GM18498 (cell line): ENCODE data around the gene DMD.
"Not testable (repeated sequence)": the region's sequence is repeated elsewhere in the genome, so short reads cannot be mapped to it uniquely, and the experiment has no call there.

Experiments used
- ATAC-seq: cut with Tn5 transposase; IDR thresholded peaks from one replicate; pipeline ENCODE4 v1.9.1; 2021; ENCODE audit warnings: mild to moderate bottlenecking, moderate library complexity; ENCODE audit not compliant: unreplicated experiment

The DMD gene

GRCh38 chrX:33211356-33212260 lies at the start of gene DMD:
Gene DMD, minus strand, starts transcription at chrX:33211549. Its CDS starts 237 bp downstream, at chrX:33211312.
- no peak for ATAC-seq

- no peak for ATAC-seq
Observed at GRCh38 chrX:33252306-33252825, 41.0 kb upstream of the DMD start.

GRCh38 chrX:33218819-33219218 lies 7.5 kb upstream of the DMD start:
- ATAC-seq, result no peak

DNA sequence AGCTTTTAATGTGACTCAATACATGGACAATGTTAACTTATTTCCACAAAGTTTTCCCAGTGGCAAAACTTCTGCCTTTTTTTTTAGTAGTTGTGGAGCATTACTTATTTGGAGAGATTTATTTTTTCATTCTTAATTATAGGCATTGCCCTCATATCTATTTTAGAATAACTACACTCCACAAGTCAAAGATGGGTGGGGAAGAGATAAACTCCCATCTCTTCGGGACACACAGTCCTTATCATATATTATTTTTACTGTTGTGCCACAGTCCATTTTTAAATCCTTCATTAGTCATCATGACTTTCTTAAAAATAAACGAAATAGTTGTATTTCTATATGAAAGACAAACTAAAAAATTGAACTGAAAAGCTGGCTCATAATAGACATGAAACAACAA lies 1.2 kb downstream of the DMD start:
- ATAC-seq, result no peak

GRCh38 chrX:33207056-33207455 lies 4.3 kb downstream of the DMD start:
- no peak for ATAC-seq

DNA sequence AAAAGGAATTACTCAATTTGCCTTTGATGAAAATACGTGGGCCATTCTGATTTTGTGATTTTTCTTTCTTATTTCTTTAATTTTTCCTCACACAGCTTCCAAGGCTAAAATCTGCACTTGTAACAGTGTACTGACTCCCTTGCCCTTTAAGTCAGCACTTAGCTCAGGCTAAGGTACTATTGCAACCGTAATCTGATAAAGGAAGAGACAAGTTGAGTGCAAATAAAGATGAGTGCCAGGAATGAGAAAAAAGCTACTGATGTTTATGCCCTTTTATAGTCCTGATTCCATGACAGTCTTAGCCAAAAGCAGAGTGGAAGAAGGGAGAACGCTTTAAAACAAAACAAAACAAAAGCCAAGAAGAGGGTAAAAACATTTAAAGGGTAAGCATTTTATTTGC lies 6.0 kb downstream of the DMD start:
- ATAC-seq, result no peak

DNA sequence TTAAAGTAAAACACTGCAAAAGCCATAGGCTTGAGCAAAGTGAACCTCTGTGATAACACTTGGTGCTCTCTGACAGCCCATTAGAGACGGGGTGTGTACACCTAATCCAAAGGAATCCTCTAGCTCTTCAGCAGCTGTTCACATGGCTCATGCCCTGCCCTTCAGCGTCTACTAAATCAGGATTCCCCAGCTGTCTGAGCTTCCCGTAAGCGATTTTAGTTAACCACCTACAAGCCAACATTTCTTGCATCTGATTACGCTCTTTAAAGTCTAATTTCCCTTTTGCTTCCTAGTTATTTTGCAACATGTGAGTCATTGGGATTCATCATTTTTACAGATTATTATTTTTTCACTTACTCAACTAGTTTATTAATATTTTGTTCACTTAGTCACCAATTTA lies 6.5 kb downstream of the DMD start:
- no peak for ATAC-seq

DNA sequence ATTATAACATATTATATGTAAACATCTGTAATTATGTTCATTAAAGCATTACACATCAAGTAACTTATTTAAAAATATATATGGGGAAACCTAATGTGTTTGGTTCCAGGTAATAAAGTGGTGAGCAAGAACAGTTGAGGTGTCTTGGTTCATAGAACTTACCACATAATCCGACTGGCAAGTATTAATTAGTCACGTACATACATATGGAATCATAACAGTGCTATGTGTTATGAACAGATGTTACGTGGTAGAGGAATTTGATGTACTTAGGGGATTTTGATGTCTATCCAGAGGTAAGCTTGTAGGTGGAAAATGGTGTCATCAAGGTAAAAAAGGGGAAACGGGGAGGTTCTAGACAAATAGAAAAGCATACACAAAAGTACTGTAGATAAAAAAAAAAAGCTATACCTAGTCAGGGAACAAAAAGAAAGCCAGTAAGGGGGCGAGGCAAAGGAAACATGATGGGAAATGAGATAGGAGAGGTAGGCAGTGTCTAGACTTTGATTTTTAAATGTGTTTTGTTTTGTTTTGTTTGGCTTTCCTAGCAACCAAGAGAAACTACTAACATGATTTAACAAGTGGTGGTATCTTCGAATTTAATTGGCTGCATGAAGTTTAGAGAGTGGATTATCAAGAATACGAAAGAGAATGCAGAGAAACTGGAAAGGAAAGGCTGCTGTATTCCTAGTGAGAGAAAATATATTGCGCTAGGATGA lies 12.6 kb downstream of the DMD start:
- ATAC-seq, result no peak

GRCh38 chrX:33195698-33196097 lies 15.7 kb downstream of the DMD start:
- ATAC-seq, result no peak

DNA sequence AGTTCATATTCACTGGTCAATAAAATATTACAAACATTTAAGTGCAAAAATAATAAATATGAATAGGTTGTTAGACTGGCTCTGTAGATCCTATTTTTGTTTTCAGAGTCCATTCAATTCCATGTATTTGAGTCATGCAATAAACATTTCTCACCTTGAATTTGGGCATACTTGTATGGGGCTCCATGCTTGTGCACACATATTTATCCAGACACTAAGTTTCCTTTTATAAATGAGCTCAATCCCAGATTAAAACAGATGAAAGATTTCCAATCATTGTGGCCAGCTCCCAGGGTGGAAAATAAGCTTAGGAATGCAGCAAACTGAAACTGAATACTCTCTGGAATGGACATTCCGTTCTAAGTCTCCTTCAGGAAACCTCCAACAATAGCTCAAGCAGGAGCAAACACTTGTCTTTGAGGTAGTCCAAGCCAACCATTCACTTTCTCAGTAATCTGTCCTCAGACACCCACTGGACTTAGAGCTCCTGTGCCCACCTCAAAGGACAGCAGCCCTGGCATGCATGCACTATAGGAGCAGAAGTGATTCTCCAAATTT lies 16.4 kb downstream of the DMD start:
- ATAC-seq, result no peak

DNA sequence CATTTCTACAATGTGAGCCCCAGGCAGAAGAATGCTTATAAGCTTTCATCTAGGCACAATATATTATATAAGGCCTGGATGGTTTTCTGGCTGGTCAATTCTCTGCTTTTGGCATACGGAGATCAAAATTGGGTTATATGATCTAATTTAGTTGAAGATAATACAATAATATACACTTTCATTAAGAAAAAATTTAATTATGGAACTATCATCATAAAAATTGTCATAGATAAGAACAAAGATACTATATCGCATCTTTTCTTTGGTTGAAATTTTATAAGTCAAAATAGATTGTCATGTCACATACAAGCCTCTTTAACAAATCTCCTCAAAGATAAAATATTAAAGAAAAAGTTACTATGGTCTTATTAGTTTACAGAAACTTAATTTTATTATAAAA lies 17.1 kb downstream of the DMD start:
- no peak for ATAC-seq

- ATAC-seq, result no peak
Observed at GRCh38 chrX:33190016-33190415, 21.3 kb downstream of the DMD start.

DNA sequence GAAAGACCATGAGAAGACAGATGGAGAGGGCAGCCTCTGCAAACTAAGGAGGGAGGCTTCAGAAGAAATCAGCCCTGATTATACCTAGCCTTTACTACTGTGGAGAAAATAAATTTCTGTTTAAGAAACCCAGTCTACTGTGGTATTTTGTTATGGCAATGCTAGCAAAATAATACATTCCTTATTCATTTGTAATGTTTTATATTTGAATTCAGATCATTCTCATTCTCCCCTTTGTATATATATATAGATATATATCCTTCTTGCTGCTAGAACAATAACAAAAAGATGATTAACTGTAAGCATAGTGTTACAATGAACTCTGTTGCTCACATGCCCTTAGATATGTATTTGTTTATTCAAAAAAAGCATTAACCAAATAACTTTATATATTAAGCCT lies 22.5 kb downstream of the DMD start:
- no peak for ATAC-seq

DNA sequence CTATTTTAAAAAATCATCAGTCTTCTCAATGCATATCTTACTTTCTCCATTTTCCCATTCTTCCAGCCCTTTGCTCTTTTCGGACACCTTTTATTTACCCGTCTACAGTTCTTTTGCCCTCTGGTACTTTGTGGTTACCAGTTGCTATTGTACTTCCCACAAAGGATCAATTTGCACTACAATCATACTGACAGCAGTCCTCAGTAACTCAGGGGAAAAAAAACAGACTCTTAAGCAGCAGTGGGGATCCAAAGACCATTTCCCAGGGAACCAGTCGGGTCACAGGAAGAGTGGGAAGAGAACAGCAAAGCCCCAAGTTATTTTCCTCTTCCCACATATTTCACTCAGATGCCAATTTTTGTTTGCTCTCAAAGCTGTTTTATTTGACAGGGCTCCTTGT lies 23.1 kb downstream of the DMD start:
- ATAC-seq, result no peak

DNA sequence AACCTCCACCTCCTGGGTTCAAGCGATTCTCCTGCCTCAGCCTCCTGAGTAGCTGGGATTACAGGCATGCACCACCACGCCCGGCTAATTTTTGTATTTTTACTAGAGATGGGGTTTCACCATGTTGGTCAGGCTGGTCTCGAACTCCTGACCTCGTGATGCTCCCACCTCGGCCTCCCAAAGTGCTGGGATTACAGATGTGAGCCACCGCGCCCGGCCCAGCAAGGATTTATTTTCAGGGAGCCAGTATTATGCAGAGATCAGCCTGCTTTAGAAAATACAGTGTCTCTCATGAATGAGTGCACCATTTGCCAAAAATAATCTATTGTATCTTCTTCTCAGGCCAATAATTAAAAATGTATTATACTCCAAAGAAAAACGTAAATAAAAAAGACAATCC lies 26.5 kb downstream of the DMD start:
- ATAC-seq, result not testable (repeated sequence)

- ATAC-seq, result no peak
Observed at GRCh38 chrX:33183361-33183760, 28.0 kb downstream of the DMD start.

GRCh38 chrX:33178690-33179089 lies 32.7 kb downstream of the DMD start:
- no peak for ATAC-seq

DNA sequence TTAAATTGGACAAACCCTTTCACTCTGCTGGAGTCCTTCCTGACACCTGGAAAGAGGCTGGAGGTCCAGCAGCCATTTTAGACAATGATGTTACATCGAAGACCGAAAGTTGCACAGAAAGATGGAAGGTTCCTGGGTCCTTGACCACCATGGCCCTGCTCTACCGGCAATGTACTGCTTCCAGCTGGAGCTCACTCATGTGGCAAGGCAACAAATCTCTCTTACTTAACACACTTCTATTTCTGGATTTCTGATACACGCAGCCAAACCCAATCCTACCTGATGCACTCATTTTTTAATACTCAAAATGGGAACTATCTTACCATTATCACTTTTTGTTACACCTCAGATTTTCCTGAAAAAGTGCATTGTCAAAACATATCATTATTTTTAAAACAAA lies 33.1 kb downstream of the DMD start:
- ATAC-seq, result no peak

- ATAC-seq, result no peak
Observed at GRCh38 chrX:33175201-33175600, 36.1 kb downstream of the DMD start.

GRCh38 chrX:33171041-33171440 lies 40.3 kb downstream of the DMD start:
- ATAC-seq, result no peak

DNA sequence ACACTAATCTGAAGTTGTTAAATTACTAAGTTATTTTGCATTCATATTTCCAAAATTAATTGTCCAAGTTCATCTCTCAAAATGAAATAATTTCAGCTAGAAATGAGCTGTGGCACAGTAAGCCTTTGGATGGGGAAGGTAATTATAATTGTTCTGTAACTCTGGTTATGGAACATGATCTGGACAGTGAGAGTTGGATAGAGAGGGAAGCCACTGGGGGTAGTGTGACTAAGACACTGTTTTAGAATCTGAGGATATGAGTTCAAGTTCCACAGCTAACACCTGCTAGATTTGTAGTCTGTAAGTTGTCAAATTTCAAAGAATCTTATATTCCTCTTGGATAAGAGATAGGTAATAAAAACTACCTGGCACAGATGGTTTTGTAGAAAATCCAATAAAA lies 49.5 kb downstream of the DMD start:
- no peak for ATAC-seq

DNA sequence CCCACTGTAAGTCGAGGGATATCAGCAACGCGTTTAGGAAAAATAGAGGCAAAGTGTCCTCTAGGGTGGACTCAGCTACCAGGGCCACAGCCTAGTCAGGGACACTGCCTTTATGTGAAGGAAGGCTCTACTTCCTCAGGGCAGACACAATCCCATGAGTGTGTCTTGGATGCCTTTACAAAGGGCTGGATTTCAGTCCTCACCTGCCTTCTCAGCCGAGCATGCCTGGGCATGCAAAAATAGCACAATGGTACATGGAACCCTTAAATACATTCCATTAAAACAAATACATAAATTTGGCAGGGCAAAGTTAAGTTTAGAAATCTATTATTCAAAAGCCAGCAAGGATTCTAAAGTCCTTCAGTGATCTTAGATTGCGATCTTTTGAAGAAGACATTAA lies 51.1 kb downstream of the DMD start:
- no peak for ATAC-seq
